Neutrophil (primary cell): ENCODE results near the gene STARD3NL.
A peak's percentile ranks its signal among the peaks of the same experiment; 100 is the strongest.
"Not testable (repeated sequence)": the region's sequence is repeated elsewhere in the genome, so short reads cannot be mapped to it uniquely, and the experiment has no call there.

Experiments used
- H3K27ac ChIP-seq: fragments of 200-600 bp; sonication (generic); 2 replicates; pipeline ENCODE4 v1.5.1; 2016; ENCODE audit warnings: mild to moderate bottlenecking, moderate library complexity
- H3K27me3 ChIP-seq: fragments of 200-600 bp; sonication (generic); 2 replicates; pipeline ENCODE4 v1.6.0; 2016; ENCODE audit warnings: mild to moderate bottlenecking
- H3K36me3 ChIP-seq: fragments of 200-600 bp; sonication (generic); 2 replicates; pipeline ENCODE4 v1.5.1; 2017
- H3K4me1 ChIP-seq, 2 experiments: fragments of 200-600 bp in 1 of 2; sonication (generic) in 1 of 2; 1 replicate in 1 of 2; 2 replicates in 1 of 2; pipeline versions ENCODE4 v1.5.1 to v1.6.1; 2013 to 2016; ENCODE audit warnings: low read depth in 1 of 2, low read length in 1 of 2, mild to moderate bottlenecking in 1 of 2, moderate library complexity in 1 of 2; ENCODE audit not compliant: control insufficient read depth in 1 of 2, insufficient read depth in 1 of 2
- H3K4me3 ChIP-seq, 2 experiments: fragments of 200-600 bp in 1 of 2; sonication (generic) in 1 of 2; 1 replicate in 1 of 2; 2 replicates in 1 of 2; pipeline ENCODE4 v1.5.1; 2013 to 2016; ENCODE audit warnings: low read depth in 1 of 2, low read length in 1 of 2, mild to moderate bottlenecking in 1 of 2, moderate library complexity in 1 of 2
- H3K9me3 ChIP-seq: fragments of 200-600 bp; sonication (generic); 2 replicates; pipeline ENCODE4 v1.5.1; 2016
- TF ChIP-seq, protein P1 (sequence below): fragments of 200-600 bp; sonication (generic); IDR thresholded peaks from 2 replicates; pipeline ENCODE4 v1.5.1; 2016; ENCODE audit warnings: antibody characterized with exemption

STARD3NL gene

GRCh38 chr7:38171623-38172391 lies 6.2 kb upstream of the STARD3NL start:
- Histone ChIP-seq H3K4me1 (peaks cover 27 to 43% of the 10 kb centered on the region in 2 experiments), H3K36me3 (no peaks in the 10 kb centered on the region), H3K9me3 (no peaks in the 10 kb centered on the region), H3K27ac (peak overlapping the region; percentile 44), H3K27me3 (no peaks in the 10 kb centered on the region), H3K4me3 (no peak overlapping the region)
- TF ChIP-seq, protein P1, sequence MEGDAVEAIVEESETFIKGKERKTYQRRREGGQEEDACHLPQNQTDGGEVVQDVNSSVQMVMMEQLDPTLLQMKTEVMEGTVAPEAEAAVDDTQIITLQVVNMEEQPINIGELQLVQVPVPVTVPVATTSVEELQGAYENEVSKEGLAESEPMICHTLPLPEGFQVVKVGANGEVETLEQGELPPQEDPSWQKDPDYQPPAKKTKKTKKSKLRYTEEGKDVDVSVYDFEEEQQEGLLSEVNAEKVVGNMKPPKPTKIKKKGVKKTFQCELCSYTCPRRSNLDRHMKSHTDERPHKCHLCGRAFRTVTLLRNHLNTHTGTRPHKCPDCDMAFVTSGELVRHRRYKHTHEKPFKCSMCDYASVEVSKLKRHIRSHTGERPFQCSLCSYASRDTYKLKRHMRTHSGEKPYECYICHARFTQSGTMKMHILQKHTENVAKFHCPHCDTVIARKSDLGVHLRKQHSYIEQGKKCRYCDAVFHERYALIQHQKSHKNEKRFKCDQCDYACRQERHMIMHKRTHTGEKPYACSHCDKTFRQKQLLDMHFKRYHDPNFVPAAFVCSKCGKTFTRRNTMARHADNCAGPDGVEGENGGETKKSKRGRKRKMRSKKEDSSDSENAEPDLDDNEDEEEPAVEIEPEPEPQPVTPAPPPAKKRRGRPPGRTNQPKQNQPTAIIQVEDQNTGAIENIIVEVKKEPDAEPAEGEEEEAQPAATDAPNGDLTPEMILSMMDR = no peak

GRCh38 chr7:38175547-38175946 lies 2.5 kb upstream of the STARD3NL start:
- not testable (repeated sequence) for H3K9me3 ChIP-seq, H3K36me3 ChIP-seq, H3K4me3 ChIP-seq, H3K27ac ChIP-seq, H3K27me3 ChIP-seq
- H3K4me1 ChIP-seq = peaks cover 31 to 42% of the 10 kb centered on the region in 2 experiments

- Histone ChIP-seq H3K27ac (peak overlapping the region; percentile 88), H3K27me3 (no peaks in the 10 kb centered on the region), H3K36me3 (no peaks in the 10 kb centered on the region), H3K9me3 (no peaks in the 10 kb centered on the region), H3K4me3 (peak overlapping the region; percentile 89 to 92), H3K4me1 (peaks cover 33 to 42% of the 10 kb centered on the region in 2 experiments)
- TF ChIP-seq, protein P1 = no peak
Observed at GRCh38 chr7:38177621-38178003, 433 bp upstream of the STARD3NL start.

GRCh38 chr7:38178695-38179344 lies 775 bp downstream of the STARD3NL start:
- Histone ChIP-seq H3K27me3 (no peaks in the 10 kb centered on the region), H3K4me3 (peak overlapping the region; percentile 89 to 92), H3K36me3 (no peaks in the 10 kb centered on the region), H3K9me3 (no peaks in the 10 kb centered on the region), H3K27ac (peak overlapping the region; percentile 88), H3K4me1 (peaks cover 33 to 42% of the 10 kb centered on the region in 2 experiments)
- TF ChIP-seq, protein P1 = no peak

DNA sequence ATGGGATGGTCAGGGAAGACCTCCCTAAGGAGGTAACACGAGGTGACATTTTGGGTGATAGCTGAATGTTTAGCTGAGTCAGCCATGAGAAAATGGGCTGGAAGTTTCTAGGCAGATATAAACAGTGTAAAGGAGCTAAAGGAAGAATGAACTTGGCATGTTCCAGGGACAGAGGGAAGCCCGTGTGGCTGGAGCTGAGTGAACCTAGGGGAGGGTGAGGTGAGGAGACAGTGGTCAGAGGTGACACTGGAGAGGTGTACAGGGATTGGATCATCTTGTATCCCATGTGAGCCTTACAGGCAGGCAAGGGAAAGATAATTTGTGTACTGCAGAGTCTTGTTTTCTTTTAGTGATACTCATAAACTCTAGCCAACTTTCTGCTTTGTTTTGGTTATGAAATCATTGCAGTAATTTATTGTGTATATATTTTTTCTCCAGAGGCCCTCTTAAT lies 1.8 kb downstream of the STARD3NL start:
- Histone ChIP-seq H3K4me3 (no peak overlapping the region), H3K27ac (peak overlapping the region; percentile 88), H3K9me3 (no peaks in the 10 kb centered on the region), H3K4me1 (peaks cover 33 to 45% of the 10 kb centered on the region in 2 experiments), H3K27me3 (no peaks in the 10 kb centered on the region), H3K36me3 (no peaks in the 10 kb centered on the region)
- TF ChIP-seq, protein P1 = no peak

- H3K36me3 ChIP-seq = no peaks in the 10 kb centered on the region
- no peaks in the 10 kb centered on the region for H3K27me3 ChIP-seq
- no peak overlapping the region for H3K4me3 ChIP-seq
- TF ChIP-seq, protein P1 = no peak
- H3K27ac ChIP-seq = peak overlapping the region; percentile 88
- peaks cover 33 to 45% of the 10 kb centered on the region in 2 experiments for H3K4me1 ChIP-seq
- no peaks in the 10 kb centered on the region for H3K9me3 ChIP-seq
Observed at GRCh38 chr7:38181111-38181510, 3.1 kb downstream of the STARD3NL start.
